Peyer's patch (tissue), 4 donors: ENCODE data around the gene TMEM143.

Source experiments
- POLR2A ChIP-seq, 2 donors: fragments of 450-650 bp; IDR thresholded peaks; one replicate each; pipeline ENCODE4 v1.5.1; 2017; ENCODE audit warnings: antibody characterized with exemption in 2 of 2, mild to moderate bottlenecking in 2 of 2, moderate library complexity in 2 of 2
- TF ChIP-seq, protein P1 (sequence below), 6 experiments: fragments of 450-650 bp in 4 of 6; fragments of 200-600 bp in 2 of 6; sonication (generic) in 1 of 6; IDR thresholded peaks; one replicate each; pipeline ENCODE4 v1.5.1; 2017 to 2019; ENCODE audit warnings: antibody characterized with exemption in 6 of 6, mild to moderate bottlenecking in 3 of 6, moderate library complexity in 1 of 6

DNA sequence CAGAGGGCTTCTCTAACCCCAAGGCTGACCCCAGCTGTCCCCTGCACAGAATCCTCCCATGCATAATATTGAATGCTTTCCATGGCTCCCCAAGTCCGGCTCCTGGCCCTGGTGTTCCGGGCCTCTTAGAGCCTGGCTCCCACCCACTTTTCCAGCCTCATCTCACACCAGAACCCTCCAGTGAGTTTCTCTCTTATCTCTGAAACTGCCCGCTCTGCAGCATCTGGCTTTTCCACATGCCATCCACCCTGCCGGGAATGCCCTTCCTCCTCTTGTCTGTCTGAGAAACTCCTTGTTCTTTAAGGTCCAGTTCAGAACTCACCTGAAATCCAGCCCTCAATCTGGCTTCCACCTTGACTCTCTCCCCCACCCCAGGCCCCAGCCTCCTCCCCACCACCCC lies 7.2 kb upstream of the TMEM143 start:
- TF ChIP-seq, protein P1, sequence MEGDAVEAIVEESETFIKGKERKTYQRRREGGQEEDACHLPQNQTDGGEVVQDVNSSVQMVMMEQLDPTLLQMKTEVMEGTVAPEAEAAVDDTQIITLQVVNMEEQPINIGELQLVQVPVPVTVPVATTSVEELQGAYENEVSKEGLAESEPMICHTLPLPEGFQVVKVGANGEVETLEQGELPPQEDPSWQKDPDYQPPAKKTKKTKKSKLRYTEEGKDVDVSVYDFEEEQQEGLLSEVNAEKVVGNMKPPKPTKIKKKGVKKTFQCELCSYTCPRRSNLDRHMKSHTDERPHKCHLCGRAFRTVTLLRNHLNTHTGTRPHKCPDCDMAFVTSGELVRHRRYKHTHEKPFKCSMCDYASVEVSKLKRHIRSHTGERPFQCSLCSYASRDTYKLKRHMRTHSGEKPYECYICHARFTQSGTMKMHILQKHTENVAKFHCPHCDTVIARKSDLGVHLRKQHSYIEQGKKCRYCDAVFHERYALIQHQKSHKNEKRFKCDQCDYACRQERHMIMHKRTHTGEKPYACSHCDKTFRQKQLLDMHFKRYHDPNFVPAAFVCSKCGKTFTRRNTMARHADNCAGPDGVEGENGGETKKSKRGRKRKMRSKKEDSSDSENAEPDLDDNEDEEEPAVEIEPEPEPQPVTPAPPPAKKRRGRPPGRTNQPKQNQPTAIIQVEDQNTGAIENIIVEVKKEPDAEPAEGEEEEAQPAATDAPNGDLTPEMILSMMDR (IDR thresholded peaks at IDR 0.05): no peak
- no peak for TF ChIP-seq POLR2A (IDR thresholded peaks at IDR 0.05)
